Stomach (tissue), 4 donors: ENCODE results near the gene HSD17B11.
"Not testable (repeated sequence)": the region's sequence is repeated elsewhere in the genome, so short reads cannot be mapped to it uniquely, and the experiment has no call there.

ENCODE experiments used
- CTCF ChIP-seq, 7 experiments: fragments of 450-650 bp in 4 of 7; fragments of 200-600 bp in 3 of 7; sonication (generic) in 3 of 7; IDR thresholded peaks; one replicate each; pipeline ENCODE4 v1.5.1; 2016 to 2019; ENCODE audit warnings: antibody characterized with exemption in 7 of 7, control low read depth in 2 of 7, mild to moderate bottlenecking in 1 of 7
- POLR2AphosphoS5 ChIP-seq, 3 donors: sonication (generic); formaldehyde crosslinking; IDR thresholded peaks; one replicate each; pipeline ENCODE4 v1.6.1; 2016; ENCODE audit warnings: antibody characterized with exemption in 3 of 3

- not testable (repeated sequence) for TF ChIP-seq POLR2AphosphoS5, CTCF (IDR thresholded peaks at IDR 0.05)
Observed at GRCh38 chr4:87390055-87390454, 933 bp downstream of the HSD17B11 start.
